ENCODE measurements around the gene PKMYT1. TPM values are rescaled to one million over a fixed set of nuclear protein-coding genes. Genes with fewer than 3 reads are reported as not detected.

PKMYT1 gene
- total and polyA plus RNA-seq, 11 donors, result 0.72 to 11.9 (median 1.2) TPM

DNA sequence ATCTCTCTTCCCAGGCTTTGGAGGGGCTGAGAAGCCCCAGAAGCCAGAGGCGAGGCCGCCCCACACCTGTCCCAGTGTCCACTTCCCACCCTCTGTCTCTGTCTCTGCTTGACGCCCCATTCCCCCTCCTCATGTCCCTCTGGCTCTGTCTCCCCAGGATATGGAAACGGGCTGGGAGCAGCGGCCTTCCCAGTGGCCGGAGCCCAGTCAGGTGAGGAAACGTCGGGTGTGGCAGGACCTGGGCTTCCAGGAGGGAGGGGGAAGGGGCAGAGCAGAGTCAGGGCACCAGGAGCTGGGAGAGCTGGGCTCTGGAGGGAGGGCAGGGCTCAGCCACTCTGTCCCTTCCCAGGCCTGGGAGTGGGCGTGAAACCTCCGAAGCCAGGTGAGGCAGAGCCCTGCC lies 10.6 kb upstream of the PKMYT1 start:
- Histone ChIP-seq H3K27me3 (peaks cover 0 to 17% (median 3%) of the 10 kb centered on the region in 9 donors), H3K27ac (no peak overlapping the region), H3K36me3 (no peaks in the 10 kb centered on the region), H3K4me3 (no peak overlapping the region), H3K9me3 (no peaks in the 10 kb centered on the region), H3K4me1 (peaks cover 0 to 6% (median 2%) of the 10 kb centered on the region in 12 donors)
- TF ChIP-seq POLR2A (IDR thresholded peaks at IDR 0.05) (no peak), CTCF (IDR thresholded peaks at IDR 0.05) (no peak)
- intact Hi-C loops (cut with DNase I), result no loop called here
- WGBS, 4 donors, result 64 to 81% (median 77%) methylated on average over 8 to 10 of the region's 10 CpGs
- DNase-seq, result no peak
- ATAC-seq, result no peak

DNA sequence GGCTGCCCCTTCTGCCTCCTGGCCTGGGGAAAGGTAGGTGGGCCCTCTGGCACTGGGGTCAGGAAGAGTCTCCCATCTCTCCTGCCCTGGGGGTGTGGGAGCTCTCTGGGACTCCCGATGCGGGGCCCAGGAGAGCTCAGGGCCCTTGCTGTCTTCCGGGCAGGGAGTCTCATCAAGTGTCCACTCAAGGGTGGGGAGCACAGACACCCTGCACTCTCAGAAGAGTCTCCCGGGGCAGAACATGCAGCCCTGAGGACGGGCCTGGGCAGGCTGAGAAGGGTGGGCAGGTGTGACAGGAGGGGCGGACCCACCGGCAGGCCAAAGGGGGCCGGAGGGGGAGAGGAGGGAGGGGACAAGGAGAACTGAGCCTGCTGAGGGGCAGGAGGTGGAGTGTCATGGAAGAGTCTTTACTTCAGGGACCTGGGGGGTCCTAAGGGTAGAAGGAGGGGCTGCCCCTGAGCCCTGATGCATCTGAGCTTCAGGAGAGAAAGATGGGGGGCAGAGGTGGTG lies 8.4 kb upstream of the PKMYT1 start:
- H3K27me3 ChIP-seq, result peaks cover 0 to 17% (median 3%) of the 10 kb centered on the region in 9 donors
- peaks cover 0 to 27% (median 15%) of the 10 kb centered on the region in 12 donors for H3K4me1 ChIP-seq
- WGBS, 4 donors, result 66 to 69% (median 68%) methylated on average over 7 to 8 of the region's 8 CpGs
- TF ChIP-seq POLR2A (IDR thresholded peaks at IDR 0.05), result no peak
- TF ChIP-seq CTCF (IDR thresholded peaks at IDR 0.05), result no peak
- H3K9me3 ChIP-seq, result no peaks in the 10 kb centered on the region
- no peak for ATAC-seq
- H3K36me3 ChIP-seq, result no peaks in the 10 kb centered on the region
- intact Hi-C loops (cut with DNase I), result no loop called here
- DNase-seq, result no peak
- no peak overlapping the region for H3K27ac ChIP-seq
- H3K4me3 ChIP-seq, result no peak overlapping the region

DNA sequence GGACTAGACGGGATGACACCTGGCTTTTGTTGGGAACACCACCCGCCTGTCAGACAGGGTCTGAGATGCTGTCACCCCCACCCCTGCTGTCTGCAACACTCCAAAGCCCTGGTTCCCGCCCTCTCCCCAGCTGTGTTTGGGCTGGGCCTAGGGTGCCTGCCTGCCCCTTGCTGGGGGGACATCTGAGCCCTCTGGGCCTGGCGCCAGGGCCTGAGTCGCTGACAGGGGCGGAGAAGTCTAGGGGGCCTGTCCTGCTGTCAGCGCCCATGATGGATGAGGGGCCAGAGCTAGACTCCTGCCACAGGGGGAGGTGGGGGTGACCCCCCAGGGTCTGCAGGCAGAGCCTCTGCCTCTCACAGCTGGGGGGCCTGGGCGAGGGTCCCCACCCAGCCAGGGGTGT lies 7.6 kb upstream of the PKMYT1 start:
- Histone ChIP-seq H3K4me1 (peaks cover 0 to 32% (median 15%) of the 10 kb centered on the region in 12 donors), H3K27ac (no peak overlapping the region), H3K9me3 (no peaks in the 10 kb centered on the region), H3K27me3 (peaks cover 0 to 17% (median 3%) of the 10 kb centered on the region in 9 donors), H3K36me3 (no peaks in the 10 kb centered on the region), H3K4me3 (no peak overlapping the region)
- intact Hi-C loops (cut with DNase I), result no loop called here
- TF ChIP-seq POLR2A (IDR thresholded peaks at IDR 0.05) (no peak), CTCF (IDR thresholded peaks at IDR 0.05) (no peak)
- DNase-seq, result no peak
- no peak for ATAC-seq
- WGBS, 4 donors, result 55 to 67% (median 61%) methylated on average over 2 to 8 of the region's 8 CpGs

DNA sequence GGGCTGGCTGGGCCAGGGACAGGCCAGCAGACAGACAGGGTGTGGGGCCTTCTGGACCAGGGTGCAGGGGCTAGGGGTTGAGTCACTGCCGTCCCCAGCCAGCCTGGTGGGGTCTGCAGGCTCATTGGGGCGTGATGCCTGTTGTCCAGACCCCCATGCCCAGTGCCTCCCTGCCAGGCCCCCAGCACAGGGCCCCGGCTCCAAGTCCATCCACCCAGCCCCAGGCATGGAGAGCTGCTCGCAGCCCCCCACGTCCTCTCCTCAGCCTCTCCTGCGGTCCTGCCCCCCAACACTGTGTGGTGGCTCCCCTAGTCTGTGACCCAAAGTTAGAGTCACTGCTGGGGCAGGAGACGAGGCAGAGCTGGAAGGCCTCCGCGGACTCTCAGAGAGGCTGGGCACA lies 7.0 kb upstream of the PKMYT1 start:
- intact Hi-C loops (cut with DNase I), result no loop called here
- ATAC-seq, result no peak
- TF ChIP-seq POLR2A (IDR thresholded peaks at IDR 0.05) (no peak), CTCF (IDR thresholded peaks at IDR 0.05) (no peak)
- WGBS, 4 donors, result 75 to 94% (median 84%) methylated on average over 7 to 9 of the region's 9 CpGs
- H3K4me3 ChIP-seq, result no peak overlapping the region
- H3K9me3 ChIP-seq, result no peaks in the 10 kb centered on the region
- peaks cover 0 to 32% (median 15%) of the 10 kb centered on the region in 12 donors for H3K4me1 ChIP-seq
- H3K36me3 ChIP-seq, result no peaks in the 10 kb centered on the region
- DNase-seq, result no peak
- H3K27me3 ChIP-seq, result peaks cover 0 to 17% (median 3%) of the 10 kb centered on the region in 9 donors
- H3K27ac ChIP-seq, result no peak overlapping the region
